ENCODE data around the gene MYRIP. TPM values are rescaled to one million over a fixed set of nuclear protein-coding genes. Genes with fewer than 3 reads are reported as not detected.

MYRIP gene
- total and polyA plus RNA-seq, 2 experiments from 2014 or later = 1.5 to 1.8 TPM

DNA sequence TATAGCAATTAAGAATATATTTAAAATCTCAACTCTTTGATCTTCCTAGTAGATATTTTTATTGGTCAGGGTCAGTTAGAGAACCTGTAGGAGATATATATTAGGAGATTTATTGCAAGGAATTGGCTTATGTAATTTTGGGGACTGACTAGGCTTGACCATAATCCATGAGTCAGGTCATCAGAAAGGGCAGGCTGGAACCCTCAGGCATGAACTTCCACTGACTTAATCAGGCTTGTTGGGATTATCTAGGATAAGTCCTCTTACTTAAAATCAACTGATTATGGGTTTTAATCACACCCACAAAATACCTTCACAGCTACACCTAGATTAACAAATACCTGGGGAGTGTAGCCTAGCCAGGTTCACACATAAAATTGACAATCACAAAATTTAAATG lies 156.1 kb downstream of the MYRIP start (continued):
- TF ChIP-seq, protein P1, sequence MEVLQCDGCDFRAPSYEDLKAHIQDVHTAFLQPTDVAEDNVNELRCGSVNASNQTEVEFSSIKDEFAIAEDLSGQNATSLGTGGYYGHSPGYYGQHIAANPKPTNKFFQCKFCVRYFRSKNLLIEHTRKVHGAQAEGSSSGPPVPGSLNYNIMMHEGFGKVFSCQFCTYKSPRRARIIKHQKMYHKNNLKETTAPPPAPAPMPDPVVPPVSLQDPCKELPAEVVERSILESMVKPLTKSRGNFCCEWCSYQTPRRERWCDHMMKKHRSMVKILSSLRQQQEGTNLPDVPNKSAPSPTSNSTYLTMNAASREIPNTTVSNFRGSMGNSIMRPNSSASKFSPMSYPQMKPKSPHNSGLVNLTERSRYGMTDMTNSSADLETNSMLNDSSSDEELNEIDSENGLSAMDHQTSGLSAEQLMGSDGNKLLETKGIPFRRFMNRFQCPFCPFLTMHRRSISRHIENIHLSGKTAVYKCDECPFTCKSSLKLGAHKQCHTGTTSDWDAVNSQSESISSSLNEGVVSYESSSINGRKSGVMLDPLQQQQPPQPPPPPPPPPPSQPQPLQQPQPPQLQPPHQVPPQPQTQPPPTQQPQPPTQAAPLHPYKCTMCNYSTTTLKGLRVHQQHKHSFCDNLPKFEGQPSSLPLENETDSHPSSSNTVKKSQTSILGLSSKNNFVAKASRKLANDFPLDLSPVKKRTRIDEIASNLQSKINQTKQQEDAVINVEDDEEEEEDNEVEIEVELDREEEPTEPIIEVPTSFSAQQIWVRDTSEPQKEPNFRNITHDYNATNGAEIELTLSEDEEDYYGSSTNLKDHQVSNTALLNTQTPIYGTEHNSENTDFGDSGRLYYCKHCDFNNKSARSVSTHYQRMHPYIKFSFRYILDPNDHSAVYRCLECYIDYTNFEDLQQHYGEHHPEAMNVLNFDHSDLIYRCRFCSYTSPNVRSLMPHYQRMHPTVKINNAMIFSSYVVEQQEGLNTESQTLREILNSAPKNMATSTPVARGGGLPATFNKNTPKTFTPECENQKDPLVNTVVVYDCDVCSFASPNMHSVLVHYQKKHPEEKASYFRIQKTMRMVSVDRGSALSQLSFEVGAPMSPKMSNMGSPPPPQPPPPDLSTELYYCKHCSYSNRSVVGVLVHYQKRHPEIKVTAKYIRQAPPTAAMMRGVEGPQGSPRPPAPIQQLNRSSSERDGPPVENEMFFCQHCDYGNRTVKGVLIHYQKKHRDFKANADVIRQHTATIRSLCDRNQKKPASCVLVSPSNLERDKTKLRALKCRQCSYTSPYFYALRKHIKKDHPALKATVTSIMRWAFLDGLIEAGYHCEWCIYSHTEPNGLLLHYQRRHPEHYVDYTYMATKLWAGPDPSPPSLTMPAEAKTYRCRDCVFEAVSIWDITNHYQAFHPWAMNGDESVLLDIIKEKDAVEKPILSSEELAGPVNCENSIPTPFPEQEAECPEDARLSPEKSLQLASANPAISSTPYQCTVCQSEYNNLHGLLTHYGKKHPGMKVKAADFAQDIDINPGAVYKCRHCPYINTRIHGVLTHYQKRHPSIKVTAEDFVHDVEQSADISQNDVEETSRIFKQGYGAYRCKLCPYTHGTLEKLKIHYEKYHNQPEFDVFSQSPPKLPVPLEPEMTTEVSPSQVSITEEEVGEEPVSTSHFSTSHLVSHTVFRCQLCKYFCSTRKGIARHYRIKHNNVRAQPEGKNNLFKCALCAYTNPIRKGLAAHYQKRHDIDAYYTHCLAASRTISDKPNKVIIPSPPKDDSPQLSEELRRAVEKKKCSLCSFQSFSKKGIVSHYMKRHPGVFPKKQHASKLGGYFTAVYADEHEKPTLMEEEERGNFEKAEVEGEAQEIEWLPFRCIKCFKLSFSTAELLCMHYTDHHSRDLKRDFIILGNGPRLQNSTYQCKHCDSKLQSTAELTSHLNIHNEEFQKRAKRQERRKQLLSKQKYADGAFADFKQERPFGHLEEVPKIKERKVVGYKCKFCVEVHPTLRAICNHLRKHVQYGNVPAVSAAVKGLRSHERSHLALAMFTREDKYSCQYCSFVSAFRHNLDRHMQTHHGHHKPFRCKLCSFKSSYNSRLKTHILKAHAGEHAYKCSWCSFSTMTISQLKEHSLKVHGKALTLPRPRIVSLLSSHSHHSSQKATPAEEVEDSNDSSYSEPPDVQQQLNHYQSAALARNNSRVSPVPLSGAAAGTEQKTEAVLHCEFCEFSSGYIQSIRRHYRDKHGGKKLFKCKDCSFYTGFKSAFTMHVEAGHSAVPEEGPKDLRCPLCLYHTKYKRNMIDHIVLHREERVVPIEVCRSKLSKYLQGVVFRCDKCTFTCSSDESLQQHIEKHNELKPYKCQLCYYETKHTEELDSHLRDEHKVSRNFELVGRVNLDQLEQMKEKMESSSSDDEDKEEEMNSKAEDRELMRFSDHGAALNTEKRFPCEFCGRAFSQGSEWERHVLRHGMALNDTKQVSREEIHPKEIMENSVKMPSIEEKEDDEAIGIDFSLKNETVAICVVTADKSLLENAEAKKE (CRISPR knock-in tag; IDR thresholded peaks at IDR 0.05) = no peak
- TF ChIP-seq, protein P2, sequence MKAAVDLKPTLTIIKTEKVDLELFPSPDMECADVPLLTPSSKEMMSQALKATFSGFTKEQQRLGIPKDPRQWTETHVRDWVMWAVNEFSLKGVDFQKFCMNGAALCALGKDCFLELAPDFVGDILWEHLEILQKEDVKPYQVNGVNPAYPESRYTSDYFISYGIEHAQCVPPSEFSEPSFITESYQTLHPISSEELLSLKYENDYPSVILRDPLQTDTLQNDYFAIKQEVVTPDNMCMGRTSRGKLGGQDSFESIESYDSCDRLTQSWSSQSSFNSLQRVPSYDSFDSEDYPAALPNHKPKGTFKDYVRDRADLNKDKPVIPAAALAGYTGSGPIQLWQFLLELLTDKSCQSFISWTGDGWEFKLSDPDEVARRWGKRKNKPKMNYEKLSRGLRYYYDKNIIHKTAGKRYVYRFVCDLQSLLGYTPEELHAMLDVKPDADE (IDR thresholded peaks at IDR 0.05) = no peak
- TF ChIP-seq POLR2AphosphoS5 (IDR thresholded peaks at IDR 0.05; ENCODE audit: low read depth) = no peak
- no peak for TF ChIP-seq CREB1 (CRISPR knock-in tag; IDR thresholded peaks at IDR 0.05; ENCODE audit: low read depth)

DNA sequence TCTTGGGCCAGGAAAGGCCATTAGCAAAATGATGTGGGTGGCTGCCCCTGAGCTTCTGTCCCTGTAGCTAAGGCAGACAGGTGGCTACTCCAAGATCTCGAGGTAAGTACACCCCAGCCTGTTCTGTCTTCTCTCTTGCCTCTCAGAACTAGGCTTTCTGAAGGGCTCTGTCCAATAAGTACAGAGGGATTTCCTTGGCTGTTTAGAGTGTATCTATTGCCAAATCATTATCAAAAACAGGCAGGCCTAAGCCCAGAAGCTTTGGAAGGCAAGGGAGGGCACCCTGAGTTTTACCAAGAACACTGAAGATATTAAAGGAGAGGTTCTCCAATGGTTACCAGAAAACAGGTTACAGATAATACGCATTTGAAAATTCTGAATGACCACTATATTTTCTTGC lies 156.6 kb downstream of the MYRIP start:
- peaks cover 17% of the 10 kb centered on the region for H3K4me1 ChIP-seq (ENCODE audit: insufficient read depth)
- no peak for DNase-seq (ENCODE audit: low spot score)
- H3K4me3 Mint-ChIP-seq = no peak overlapping the region
- no peaks in the 10 kb centered on the region for H3K36me3 ChIP-seq (ENCODE audit: insufficient read depth)
- H3K27me3 ChIP-seq (ENCODE audit: insufficient read depth) = no peaks in the 10 kb centered on the region
- H4K20me1 ChIP-seq (replicated peaks; ENCODE audit: insufficient read depth) = no peaks in the 10 kb centered on the region
- H3K4me1 Mint-ChIP-seq = peaks cover 28% of the 10 kb centered on the region
- no peaks in the 10 kb centered on the region; the same call in 2 of the 3 replicates for H3K9me3 Mint-ChIP-seq
- no peak overlapping the region for H2AFZ ChIP-seq
- no peak overlapping the region for H3K27ac ChIP-seq (ENCODE audit: low read depth)
- H3K4me3 ChIP-seq = no peak overlapping the region
- no peaks in the 10 kb centered on the region for H3K9me2 ChIP-seq (ENCODE audit: insufficient read depth)
- H3K27me3 Mint-ChIP-seq (ENCODE audit: insufficient read depth, low read depth, poor library complexity) = peaks cover 2% of the 10 kb centered on the region
- H3K27ac Mint-ChIP-seq = no peak overlapping the region
- H3K79me2 ChIP-seq (replicated peaks; ENCODE audit: insufficient read depth) = no peaks in the 10 kb centered on the region
- H3K4me2 ChIP-seq = no peak overlapping the region
- H3K36me3 Mint-ChIP-seq (ENCODE audit: low read depth) = no peaks in the 10 kb centered on the region
- H3F3A ChIP-seq (replicated peaks; ENCODE audit: low read depth) = no peaks in the 10 kb centered on the region
- ATAC-seq = no peak
- TF ChIP-seq NANOG (IDR thresholded peaks at IDR 0.05; ENCODE audit: borderline replicate concordance) = no peak
- no peak for TF ChIP-seq STAT1 (IDR thresholded peaks at IDR 0.05; ENCODE audit: unreplicated experiment)
- no peak for TF ChIP-seq ZNF114 (CRISPR knock-in tag; IDR thresholded peaks at IDR 0.05)
- no peak for TF ChIP-seq CREB1 (CRISPR knock-in tag; IDR thresholded peaks at IDR 0.05; ENCODE audit: low read depth)
- TF ChIP-seq, protein P2 (IDR thresholded peaks at IDR 0.05) = no peak
- TF ChIP-seq EZH2phosphoT487 (IDR thresholded peaks at IDR 0.05; ENCODE audit: unreplicated experiment) = no peak
- TF ChIP-seq POLR2AphosphoS5 (IDR thresholded peaks at IDR 0.05; ENCODE audit: low read depth) = no peak
- no peak for TF ChIP-seq EZH2 (IDR thresholded peaks at IDR 0.05; ENCODE audit: low read depth, unreplicated experiment)
- TF ChIP-seq ZNF331 (CRISPR knock-in tag; IDR thresholded peaks at IDR 0.05; ENCODE audit: low read depth) = no peak
- TF ChIP-seq, protein P3, sequence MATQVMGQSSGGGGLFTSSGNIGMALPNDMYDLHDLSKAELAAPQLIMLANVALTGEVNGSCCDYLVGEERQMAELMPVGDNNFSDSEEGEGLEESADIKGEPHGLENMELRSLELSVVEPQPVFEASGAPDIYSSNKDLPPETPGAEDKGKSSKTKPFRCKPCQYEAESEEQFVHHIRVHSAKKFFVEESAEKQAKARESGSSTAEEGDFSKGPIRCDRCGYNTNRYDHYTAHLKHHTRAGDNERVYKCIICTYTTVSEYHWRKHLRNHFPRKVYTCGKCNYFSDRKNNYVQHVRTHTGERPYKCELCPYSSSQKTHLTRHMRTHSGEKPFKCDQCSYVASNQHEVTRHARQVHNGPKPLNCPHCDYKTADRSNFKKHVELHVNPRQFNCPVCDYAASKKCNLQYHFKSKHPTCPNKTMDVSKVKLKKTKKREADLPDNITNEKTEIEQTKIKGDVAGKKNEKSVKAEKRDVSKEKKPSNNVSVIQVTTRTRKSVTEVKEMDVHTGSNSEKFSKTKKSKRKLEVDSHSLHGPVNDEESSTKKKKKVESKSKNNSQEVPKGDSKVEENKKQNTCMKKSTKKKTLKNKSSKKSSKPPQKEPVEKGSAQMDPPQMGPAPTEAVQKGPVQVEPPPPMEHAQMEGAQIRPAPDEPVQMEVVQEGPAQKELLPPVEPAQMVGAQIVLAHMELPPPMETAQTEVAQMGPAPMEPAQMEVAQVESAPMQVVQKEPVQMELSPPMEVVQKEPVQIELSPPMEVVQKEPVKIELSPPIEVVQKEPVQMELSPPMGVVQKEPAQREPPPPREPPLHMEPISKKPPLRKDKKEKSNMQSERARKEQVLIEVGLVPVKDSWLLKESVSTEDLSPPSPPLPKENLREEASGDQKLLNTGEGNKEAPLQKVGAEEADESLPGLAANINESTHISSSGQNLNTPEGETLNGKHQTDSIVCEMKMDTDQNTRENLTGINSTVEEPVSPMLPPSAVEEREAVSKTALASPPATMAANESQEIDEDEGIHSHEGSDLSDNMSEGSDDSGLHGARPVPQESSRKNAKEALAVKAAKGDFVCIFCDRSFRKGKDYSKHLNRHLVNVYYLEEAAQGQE (IDR thresholded peaks at IDR 0.05; ENCODE audit: unreplicated experiment) = no peak
- TF ChIP-seq JUNB (IDR thresholded peaks at IDR 0.05; ENCODE audit: unreplicated experiment) = no peak
